OCI-LY3 (cell line): ENCODE measurements around the gene CARD11.

Experiments used
- H2AFZ ChIP-seq: fragments of 200-600, 300-600 bp; shearing (Covaris generic); 2 replicates; pipeline ENCODE4 v1.6.0; 2014; ENCODE audit warnings: antibody characterized with exemption, low read depth, low read length
- H3K27ac ChIP-seq: fragments of 200-600, 300-600 bp; sonication (generic); 2 replicates; pipeline ENCODE4 v1.5.1; 2014; ENCODE audit warnings: mild to moderate bottlenecking, low read length, moderate library complexity, mixed read lengths
- H3K27me3 ChIP-seq: fragments of 200-600, 300-600 bp; sonication (generic); 2 replicates; pipeline ENCODE4 v1.6.1; 2014; ENCODE audit warnings: low read depth, low read length, mixed read lengths
- H3K36me3 ChIP-seq: fragments of 200-600, 300-600 bp; sonication (generic); replicated peaks from 2 replicates; pipeline ENCODE3; 2014; ENCODE audit warnings: low read depth, low read length, mixed read lengths
- H3K4me1 ChIP-seq: fragments of 300-600, 200-600 bp; sonication (generic); 2 replicates; pipeline ENCODE4 v1.6.1; 2014; ENCODE audit warnings: low read length, mixed read lengths
- H3K4me2 ChIP-seq: fragments of 200-600, 300-600 bp; sonication (generic); 2 replicates; pipeline ENCODE4 v1.6.1; 2014; ENCODE audit warnings: low read length, mixed read lengths
- H3K4me3 ChIP-seq: fragments of 300-600, 200-600 bp; sonication (generic); 2 replicates; pipeline ENCODE4 v1.5.1; 2014; ENCODE audit warnings: antibody characterized with exemption, mild to moderate bottlenecking, low read length, moderate library complexity
- H3K79me2 ChIP-seq: fragments of 300-600, 200-600 bp; shearing (Covaris generic); 2 replicates; pipeline ENCODE4 v1.6.1; 2014; ENCODE audit warnings: mild to moderate bottlenecking, low read length, mixed read lengths
- H3K9ac ChIP-seq: fragments of 300-600, 200-600 bp; shearing (Covaris generic); 2 replicates; pipeline ENCODE4 v1.6.0; 2014; ENCODE audit warnings: mild to moderate bottlenecking, low read length, moderate library complexity
- H3K9me3 ChIP-seq: fragments of 200-600, 300-600 bp; shearing (Covaris generic); 2 replicates; pipeline ENCODE4 v1.6.1; 2014; ENCODE audit warnings: low read length, mixed read lengths; ENCODE audit not compliant: insufficient read depth
- H4K20me1 ChIP-seq: fragments of 200-600, 300-600 bp; sonication (generic); 2 replicates; pipeline ENCODE4 v1.6.1; 2016; ENCODE audit warnings: low read length, mixed read lengths; ENCODE audit not compliant: insufficient read depth
- CTCF ChIP-seq: fragments of 200-600, 300-600 bp; sonication (generic); IDR thresholded peaks from 2 replicates; pipeline ENCODE4 v1.5.1; 2014; ENCODE audit warnings: antibody characterized with exemption, low read length, low read depth
- EZH2phosphoT487 ChIP-seq: fragments of 200-600 bp; shearing (Covaris generic); IDR thresholded peaks from 2 replicates; pipeline ENCODE4 v1.6.1; 2018; ENCODE audit warnings: antibody characterized with exemption, mixed run types, low read depth

Gene CARD11

GRCh38 chr7:3013975-3014792, 29.5 kb downstream of the CARD11 start:
- H2AFZ ChIP-seq: no peak overlapping the region
- no peak overlapping the region for H3K4me2 ChIP-seq
- H3K9ac ChIP-seq: no peak overlapping the region
- H3K79me2 ChIP-seq: peaks cover 74% of the 10 kb centered on the region
- no peak overlapping the region for H3K4me3 ChIP-seq
- no peak for TF ChIP-seq CTCF
- no peak for TF ChIP-seq EZH2phosphoT487
- no peak overlapping the region for H3K27ac ChIP-seq
- peaks cover 17% of the 10 kb centered on the region for H3K36me3 ChIP-seq
- no peaks in the 10 kb centered on the region for H3K9me3 ChIP-seq
- peaks cover 70% of the 10 kb centered on the region for H4K20me1 ChIP-seq
- H3K27me3 ChIP-seq: no peaks in the 10 kb centered on the region
- no peaks in the 10 kb centered on the region for H3K4me1 ChIP-seq

DNA sequence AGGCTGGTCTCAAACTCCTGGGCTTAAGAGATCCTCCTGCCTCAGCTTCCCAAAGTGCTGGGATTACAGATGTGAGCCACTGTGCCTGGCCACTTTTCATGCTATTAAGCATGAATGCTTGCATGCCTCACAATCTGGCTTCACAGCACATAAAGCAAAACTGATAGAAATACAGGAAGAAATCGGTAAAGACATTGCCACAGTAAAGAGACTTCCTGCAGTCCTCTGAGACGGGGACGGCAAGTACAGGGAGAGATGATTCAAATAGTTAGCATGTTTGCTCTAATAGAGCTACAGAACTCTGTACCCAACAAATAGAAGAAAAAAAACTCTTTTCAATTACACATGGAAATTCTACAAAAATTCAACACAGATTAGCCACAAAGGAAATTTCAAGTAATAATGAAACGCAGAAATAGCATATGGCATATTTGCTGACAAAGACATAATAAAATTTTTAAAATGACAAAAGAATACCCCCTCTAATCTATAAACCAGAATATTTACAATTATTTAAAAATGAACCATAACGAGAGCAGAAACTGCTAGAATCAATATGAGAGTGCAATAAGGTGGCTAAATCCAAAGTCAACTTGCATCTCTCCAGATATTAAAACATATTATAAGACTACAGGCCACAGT, 32.3 kb downstream of the CARD11 start:
- Histone ChIP-seq H3K4me3 (no peak overlapping the region), H3K27me3 (no peaks in the 10 kb centered on the region), H3K27ac (no peak overlapping the region), H3K4me2 (no peak overlapping the region), H3K9ac (no peak overlapping the region), H3K79me2 (peaks cover 82% of the 10 kb centered on the region), H2AFZ (no peak overlapping the region), H3K4me1 (no peaks in the 10 kb centered on the region), H4K20me1 (peaks cover 84% of the 10 kb centered on the region), H3K36me3 (peaks cover 10% of the 10 kb centered on the region), H3K9me3 (no peaks in the 10 kb centered on the region)
- TF ChIP-seq CTCF (no peak), EZH2phosphoT487 (no peak)

DNA sequence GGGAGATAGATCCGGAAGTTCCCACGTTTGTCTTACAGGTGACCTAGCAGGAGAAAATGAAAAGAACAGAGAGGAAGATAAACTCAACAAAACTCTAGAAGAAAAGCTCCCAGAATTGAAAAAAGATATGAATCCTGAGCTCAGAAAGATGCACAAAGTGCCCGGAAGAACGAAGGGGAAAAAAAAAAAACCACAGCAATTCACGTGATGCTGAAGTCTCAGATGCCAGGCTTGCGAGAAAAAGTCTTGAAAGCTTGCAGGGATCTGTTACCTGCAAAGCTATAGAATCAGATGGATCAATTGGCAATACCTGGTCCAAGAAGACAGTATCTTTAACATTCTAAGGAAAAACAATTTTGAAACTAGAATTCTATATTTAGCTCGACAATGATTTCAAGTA, 33.5 kb downstream of the CARD11 start:
- peaks cover 13% of the 10 kb centered on the region for H3K36me3 ChIP-seq
- H3K4me2 ChIP-seq: no peak overlapping the region
- H3K4me3 ChIP-seq: no peak overlapping the region
- H3K9ac ChIP-seq: no peak overlapping the region
- H3K4me1 ChIP-seq: no peaks in the 10 kb centered on the region
- no peaks in the 10 kb centered on the region for H3K27me3 ChIP-seq
- peaks cover 85% of the 10 kb centered on the region for H3K79me2 ChIP-seq
- TF ChIP-seq EZH2phosphoT487 (no peak), CTCF (no peak)
- no peaks in the 10 kb centered on the region for H3K9me3 ChIP-seq
- H3K27ac ChIP-seq: no peak overlapping the region
- peaks cover 84% of the 10 kb centered on the region for H4K20me1 ChIP-seq
- no peak overlapping the region for H2AFZ ChIP-seq

DNA sequence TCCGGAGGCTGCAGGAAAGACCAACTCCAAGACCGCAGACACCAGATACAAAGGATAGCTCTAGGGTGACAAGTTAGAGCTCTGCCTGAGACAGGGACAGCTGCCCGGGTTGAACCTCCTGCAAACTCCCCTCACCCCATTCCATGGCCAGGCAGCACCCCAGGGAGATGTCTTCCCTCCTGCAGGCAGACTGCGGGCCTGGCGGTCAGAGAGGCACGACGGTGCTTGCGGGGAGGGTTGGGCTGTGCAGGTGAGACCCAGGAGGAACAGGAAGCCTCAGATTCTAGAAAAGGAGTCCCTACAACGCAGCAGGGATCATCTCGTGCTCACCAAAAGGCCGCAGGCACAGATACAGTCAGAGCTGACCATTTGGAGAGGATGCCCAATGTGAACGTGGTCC, 34.6 kb downstream of the CARD11 start:
- no peak overlapping the region for H3K27ac ChIP-seq
- no peak overlapping the region for H3K9ac ChIP-seq
- peaks cover 78% of the 10 kb centered on the region for H4K20me1 ChIP-seq
- H3K36me3 ChIP-seq: peaks cover 13% of the 10 kb centered on the region
- no peak overlapping the region for H3K4me2 ChIP-seq
- peaks cover 83% of the 10 kb centered on the region for H3K79me2 ChIP-seq
- no peaks in the 10 kb centered on the region for H3K27me3 ChIP-seq
- no peak overlapping the region for H3K4me3 ChIP-seq
- H3K9me3 ChIP-seq: no peaks in the 10 kb centered on the region
- TF ChIP-seq EZH2phosphoT487 (no peak), CTCF (no peak)
- no peaks in the 10 kb centered on the region for H3K4me1 ChIP-seq
- H2AFZ ChIP-seq: no peak overlapping the region
